IMR-90 (cell line): ENCODE results near the gene AASS. TPM values are rescaled to one million over a fixed set of nuclear protein-coding genes. Genes with fewer than 3 reads are reported as not detected.
A peak's percentile ranks its signal among the peaks of the same experiment; 100 is the strongest.

Source experiments
- ATAC-seq: fragments of 200-7000 bp; cut with Tn5 transposase; 2 replicates; pipeline ENCODE4 v1.9.1; 2020; ENCODE audit warnings: low read depth, mild to moderate bottlenecking, moderate library complexity
- BruUV-seq: library from RNA; stranded (reverse); fragments of 400-500 nt; replicated peaks from 2 replicates; lab custom pipeline; 2021; lab: Mats Ljungman, UMichigan
- CTCF ChIA-PET: fragments of 300-600 bp; formaldehyde crosslinking; extraction: SDS; loops from one replicate; lab custom pipeline; 2021; ENCODE audit warnings: antibody characterized with exemption; lab: Yijun Ruan, JAX
- POLR2A ChIA-PET: fragments of 300-600 bp; sonication (Branson Sonifier 250); formaldehyde crosslinking; loops from one replicate; lab custom pipeline; 2022; ENCODE audit warnings: antibody characterized with exemption; ENCODE audit not compliant: unreplicated experiment; lab: Charles Lee
- DNase-seq: peaks from one replicate; pipeline ENCODE4 v3.0.0; 2013
- H2AFZ ChIP-seq: replicated peaks from 2 replicates; pipeline ENCODE3; 2013; ENCODE audit warnings: low read length, mild to moderate bottlenecking; ENCODE audit not compliant: poor library complexity
- H2AK5ac ChIP-seq: 2 replicates; pipeline ENCODE4 v1.6.1; 2013; ENCODE audit warnings: low read depth, low read length, inconsistent platforms
- H2AK9ac ChIP-seq: replicated peaks from 2 replicates; pipeline ENCODE3; 2013; ENCODE audit warnings: mild to moderate bottlenecking, low read depth, low read length, moderate library complexity; ENCODE audit not compliant: poor library complexity
- H2BK120ac ChIP-seq: 2 replicates; pipeline ENCODE4 v1.6.1; 2013; ENCODE audit warnings: low read depth, low read length, inconsistent platforms
- H2BK15ac ChIP-seq: 3 replicates; pipeline ENCODE4 v1.6.1; 2013; ENCODE audit warnings: low read depth, low read length, inconsistent platforms
- H2BK20ac ChIP-seq: 2 replicates; pipeline ENCODE4 v1.6.1; 2013; ENCODE audit warnings: low read depth, mild to moderate bottlenecking, inconsistent platforms, low read length, moderate library complexity
- H2BK5ac ChIP-seq: 2 replicates; pipeline ENCODE4 v1.6.1; 2013; ENCODE audit warnings: mild to moderate bottlenecking, low read depth, low read length, inconsistent platforms; ENCODE audit not compliant: poor library complexity, severe bottlenecking
- H3K14ac ChIP-seq: replicated peaks from 2 replicates; pipeline ENCODE4 v1.6.1; 2013; ENCODE audit warnings: low read depth, low read length, inconsistent platforms
- H3K18ac ChIP-seq: 2 replicates; pipeline ENCODE4 v1.6.1; 2013; ENCODE audit warnings: low read depth, low read length, control low read depth
- H3K23ac ChIP-seq: 2 replicates; pipeline ENCODE4 v1.6.1; 2013; ENCODE audit warnings: low read depth, low read length, inconsistent platforms
- H3K27ac ChIP-seq: 2 replicates; pipeline ENCODE4 v1.5.1; 2013; ENCODE audit warnings: mild to moderate bottlenecking, control low read depth, low read length; ENCODE audit not compliant: insufficient read depth
- H3K27me3 ChIP-seq: 2 replicates; pipeline ENCODE4 v1.6.1; 2013; ENCODE audit warnings: low read length; ENCODE audit not compliant: control insufficient read depth, insufficient read depth
- H3K36me3 ChIP-seq: 2 replicates; pipeline ENCODE4 v1.6.1; 2013; ENCODE audit warnings: low read length, mixed read lengths; ENCODE audit not compliant: control insufficient read depth, insufficient read depth
- H3K4ac ChIP-seq: 2 replicates; pipeline ENCODE4 v1.6.1; 2013; ENCODE audit warnings: low read depth, low read length, inconsistent platforms
- H3K4me1 ChIP-seq: 2 replicates; pipeline ENCODE4 v1.6.1; 2013; ENCODE audit warnings: low read length, mixed read lengths; ENCODE audit not compliant: control insufficient read depth, insufficient read depth
- H3K4me2 ChIP-seq: 2 replicates; pipeline ENCODE4 v1.6.1; 2013; ENCODE audit warnings: low read depth, mild to moderate bottlenecking, control low read depth, low read length, moderate library complexity
- H3K4me3 ChIP-seq: 2 replicates; pipeline ENCODE4 v1.5.1; 2013; ENCODE audit warnings: low read depth, mild to moderate bottlenecking, control low read depth, low read length, moderate library complexity; ENCODE audit not compliant: insufficient read depth
- H3K56ac ChIP-seq: 2 replicates; pipeline ENCODE4 v1.6.1; 2013; ENCODE audit warnings: low read length, inconsistent platforms; ENCODE audit not compliant: insufficient read depth; ENCODE audit errors: extremely low read depth
- H3K79me1 ChIP-seq, 2 experiments: 2 replicates each; pipeline ENCODE4 v1.6.1; 2013; ENCODE audit warnings: low read length in 2 of 2, inconsistent platforms in 1 of 2, low read depth in 1 of 2
- H3K9ac ChIP-seq: 2 replicates; pipeline ENCODE4 v1.6.1; 2013; ENCODE audit warnings: low read depth, low read length, control low read depth
- H3K9me1 ChIP-seq: 2 replicates; pipeline ENCODE4 v1.6.1; 2013; ENCODE audit warnings: low read length, inconsistent platforms; ENCODE audit not compliant: insufficient read depth
- H3K9me3 ChIP-seq: 2 replicates; pipeline ENCODE4 v1.6.1; 2013; ENCODE audit warnings: low read length; ENCODE audit not compliant: control insufficient read depth, insufficient read depth
- H4K20me1 ChIP-seq: 2 replicates; pipeline ENCODE4 v1.6.1; 2013; ENCODE audit warnings: low read length, inconsistent platforms; ENCODE audit not compliant: insufficient read depth
- H4K5ac ChIP-seq: 2 replicates; pipeline ENCODE4 v1.6.1; 2013; ENCODE audit warnings: mild to moderate bottlenecking, low read depth, low read length, control low read depth
- H4K8ac ChIP-seq, 2 experiments: 2 replicates each; pipeline ENCODE4 v1.6.1; 2013; ENCODE audit warnings: low read depth in 2 of 2, low read length in 2 of 2, control low read depth in 1 of 2, inconsistent platforms in 1 of 2
- H4K91ac ChIP-seq: 2 replicates; pipeline ENCODE4 v1.6.1; 2013; ENCODE audit warnings: low read depth, low read length, inconsistent platforms; ENCODE audit not compliant: insufficient read depth
- CEBPB ChIP-seq: IDR thresholded peaks from 2 replicates; pipeline ENCODE4 v1.6.1; 2012; ENCODE audit warnings: low read depth, low read length, improper control_type of control experiment
- RFX5 ChIP-seq: IDR thresholded peaks from 2 replicates; pipeline ENCODE4 v1.8.0; 2012; ENCODE audit warnings: low read depth, mild to moderate bottlenecking, low read length, moderate library complexity
- WGBS, 2 experiments: methylation state at CpG; one replicate each; pipeline versions ENCODE4 v1.1.5 to v1.1.7; 2013; ENCODE audit warnings: missing lambda C conversion rate in 2 of 2; ENCODE audit not compliant: insufficient read length in 1 of 2; ENCODE audit errors: extremely low coverage in 2 of 2; 5-methylcytosine and 5-hydroxymethylcytosine counted together
- dilution Hi-C: fragments of 300-500 bp; cut with HindIII; formaldehyde crosslinking; loops from one replicate; pipeline ENCODE4 v1.14.3; 2018; ENCODE audit warnings: low sequenced_read_pairs; ENCODE audit not compliant: unreplicated experiment
- in situ Hi-C: fragments of 300-500 bp; cut with MboI; formaldehyde crosslinking; loops from 3 replicates; pipeline ENCODE4 v1.14.3; 2019; ENCODE audit warnings: low sequenced_read_pairs, inconsistent platforms, mixed read lengths
- intact Hi-C: fragments of 100-400 bp; cut with micrococcal nuclease; formaldehyde crosslinking; loops from 2 replicates; pipeline ENCODE4 v1.10.0; 2022
- polyA plus RNA-seq, 3 experiments: library from polyadenylated mRNA; depleted of rRNA; stranded (reverse); fragments of >200 nt; gene quantifications; 2 replicates each; pipeline ENCODE4 v1.2.3, GENCODE V29; 2012; ENCODE audit warnings: low replicate concordance in 1 of 3
- total RNA-seq: library from RNA; depleted of rRNA; stranded (reverse); fragments of >200 nt; gene quantifications from 2 replicates; pipeline ENCODE4 v1.2.3, GENCODE V29; 2012

The AASS gene
- total and polyA plus RNA-seq, 2 of the 4 experiments (the other 2 are of a cell fraction): 6.1 to 12.9 TPM

- H4K91ac ChIP-seq: no peak overlapping the region
- H4K20me1 ChIP-seq: no peaks in the 10 kb centered on the region
- POLR2A ChIA-PET: no interaction called here
- ATAC-seq: no peak
- no peak for TF ChIP-seq RFX5
- TF ChIP-seq CEBPB: peak; percentile 64
- no peak overlapping the region for H3K27ac ChIP-seq
- H3K27me3 ChIP-seq: no peaks in the 10 kb centered on the region
- H3K9me1 ChIP-seq: no peaks in the 10 kb centered on the region
- H3K18ac ChIP-seq: no peak overlapping the region
- no peak overlapping the region for H2BK15ac ChIP-seq
- no peak overlapping the region for H4K8ac ChIP-seq
- in situ Hi-C loops: no loop called here
- H3K9ac ChIP-seq: no peak overlapping the region
- no CpG with 5 or more reads among the region's 3 CpGs for WGBS, 2 experiments
- H3K14ac ChIP-seq: no peak overlapping the region
- no peak overlapping the region for H2AK9ac ChIP-seq
- BruUV-seq: no TSS peak
- no peak overlapping the region for H2BK5ac ChIP-seq
- no peak overlapping the region for H2AK5ac ChIP-seq
- H2BK120ac ChIP-seq: no peak overlapping the region
- no peak overlapping the region for H3K4me3 ChIP-seq
- no peaks in the 10 kb centered on the region for H3K4me1 ChIP-seq
- intact Hi-C loops: no loop called here
- H2BK20ac ChIP-seq: no peak overlapping the region
- no peak overlapping the region for H2AFZ ChIP-seq
- no peaks in the 10 kb centered on the region for H3K36me3 ChIP-seq
- no peak overlapping the region for H4K5ac ChIP-seq
- no peak overlapping the region for H3K56ac ChIP-seq
- no peak overlapping the region for H3K4ac ChIP-seq
- DNase-seq: no peak
- H3K23ac ChIP-seq: no peak overlapping the region
- dilution Hi-C loops: no loop called here
- H3K79me1 ChIP-seq: no peaks in the 10 kb centered on the region
- CTCF ChIA-PET: no interaction called here
- no peaks in the 10 kb centered on the region for H3K9me3 ChIP-seq
- H3K4me2 ChIP-seq: no peak overlapping the region
Measured at GRCh38 chr7:122046402-122046801, 97.6 kb downstream of the AASS start.
